ENCODE measurements around the gene DAPK1.

Gene DAPK1

DNA sequence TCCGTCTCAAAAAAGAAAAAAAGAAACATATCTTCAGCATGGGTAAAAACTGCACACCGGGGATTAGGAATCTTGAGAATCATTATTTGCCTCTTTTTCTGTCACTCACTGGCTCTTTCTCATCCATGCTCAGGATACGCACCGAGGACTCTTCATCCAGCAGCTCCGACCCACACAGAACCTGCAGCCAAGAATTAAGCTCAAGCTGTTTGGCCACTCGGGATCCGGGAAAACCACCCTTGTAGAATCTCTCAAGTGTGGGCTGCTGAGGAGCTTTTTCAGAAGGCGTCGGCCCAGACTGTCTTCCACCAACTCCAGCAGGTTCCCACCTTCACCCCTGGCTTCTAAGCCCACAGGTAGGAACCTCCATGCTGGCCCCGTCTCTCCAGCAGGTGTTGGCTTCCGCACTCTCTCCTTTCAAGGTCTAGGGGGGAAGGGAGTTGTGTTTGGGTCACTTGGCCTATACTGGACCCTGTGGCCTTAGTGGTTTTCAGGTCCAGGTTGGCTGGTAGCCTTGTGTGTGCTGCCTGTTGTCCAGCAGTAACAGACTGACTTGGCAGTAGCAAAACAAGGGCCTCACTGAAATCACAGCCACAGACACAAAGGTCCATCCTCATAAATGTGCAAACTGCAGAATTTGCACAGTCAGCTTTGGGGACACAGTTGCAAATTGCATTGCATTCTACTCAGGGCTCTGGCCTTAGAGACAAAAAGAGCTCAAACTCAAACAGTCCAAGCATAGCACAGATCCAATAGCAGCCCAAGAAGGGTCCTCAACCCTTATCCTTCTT is 183.8 kb downstream of the DAPK1 start:
- no peak for DNase-seq (ENCODE audit: low read depth)
- in situ Hi-C loops (cut with HindIII; ENCODE audit: low sequenced_read_pairs) = no loop called here

DNA sequence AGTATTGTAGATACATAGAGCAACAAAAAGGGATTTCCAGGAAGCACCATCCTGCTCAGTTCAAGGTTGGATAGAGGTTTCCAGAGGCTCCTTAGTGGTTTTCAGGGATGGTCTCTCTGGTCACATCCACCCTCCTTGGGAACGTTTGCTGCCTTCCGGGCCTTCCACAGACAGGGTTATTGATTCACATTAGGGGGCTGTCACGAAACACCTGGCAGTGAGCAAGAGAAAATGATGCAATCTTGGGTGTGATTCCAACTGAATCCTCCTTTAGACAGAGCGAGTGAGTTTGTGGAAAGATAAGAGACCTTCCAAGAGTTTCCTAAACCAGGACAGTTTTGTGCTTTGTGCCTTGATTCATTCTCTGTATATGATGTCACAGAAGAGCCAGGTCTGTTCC is 184.4 kb downstream of the DAPK1 start:
- TF ChIP-seq, protein P1, sequence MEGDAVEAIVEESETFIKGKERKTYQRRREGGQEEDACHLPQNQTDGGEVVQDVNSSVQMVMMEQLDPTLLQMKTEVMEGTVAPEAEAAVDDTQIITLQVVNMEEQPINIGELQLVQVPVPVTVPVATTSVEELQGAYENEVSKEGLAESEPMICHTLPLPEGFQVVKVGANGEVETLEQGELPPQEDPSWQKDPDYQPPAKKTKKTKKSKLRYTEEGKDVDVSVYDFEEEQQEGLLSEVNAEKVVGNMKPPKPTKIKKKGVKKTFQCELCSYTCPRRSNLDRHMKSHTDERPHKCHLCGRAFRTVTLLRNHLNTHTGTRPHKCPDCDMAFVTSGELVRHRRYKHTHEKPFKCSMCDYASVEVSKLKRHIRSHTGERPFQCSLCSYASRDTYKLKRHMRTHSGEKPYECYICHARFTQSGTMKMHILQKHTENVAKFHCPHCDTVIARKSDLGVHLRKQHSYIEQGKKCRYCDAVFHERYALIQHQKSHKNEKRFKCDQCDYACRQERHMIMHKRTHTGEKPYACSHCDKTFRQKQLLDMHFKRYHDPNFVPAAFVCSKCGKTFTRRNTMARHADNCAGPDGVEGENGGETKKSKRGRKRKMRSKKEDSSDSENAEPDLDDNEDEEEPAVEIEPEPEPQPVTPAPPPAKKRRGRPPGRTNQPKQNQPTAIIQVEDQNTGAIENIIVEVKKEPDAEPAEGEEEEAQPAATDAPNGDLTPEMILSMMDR (IDR thresholded peaks at IDR 0.05; ENCODE audit: low read depth, low read length, missing control alignments) = no peak
- DNase-seq (ENCODE audit: low read depth) = no peak
- in situ Hi-C loops (cut with HindIII; ENCODE audit: low sequenced_read_pairs) = no loop called here
- no peak overlapping the region for H3K4me3 ChIP-seq (ENCODE audit: low read depth, low read length)

More for the DNA sequence above, 183.8 kb downstream of the DAPK1 start:
- no peak overlapping the region for H3K4me3 ChIP-seq (ENCODE audit: low read depth, low read length)
- TF ChIP-seq, protein P1 (IDR thresholded peaks at IDR 0.05; ENCODE audit: low read depth, low read length, missing control alignments) = no peak

DNA sequence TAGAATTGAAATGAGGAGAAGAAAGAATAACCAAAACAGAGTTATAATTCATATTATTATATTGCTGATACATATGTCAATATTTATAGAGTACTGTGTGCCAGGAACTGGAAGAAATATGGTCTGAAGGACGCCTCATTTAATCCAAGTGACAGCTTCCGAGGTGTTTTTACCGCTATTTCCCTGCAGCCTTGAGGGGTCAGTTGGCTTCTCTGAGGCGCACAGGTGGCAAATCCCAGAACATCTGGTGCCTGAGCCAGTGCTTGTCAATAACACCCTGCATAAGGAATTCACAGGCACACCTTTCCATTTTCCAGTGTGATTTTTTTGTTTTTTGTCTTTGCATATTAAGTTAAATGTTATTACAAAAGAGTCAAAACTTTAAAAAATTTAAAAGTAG is 185.0 kb downstream of the DAPK1 start:
- no peak overlapping the region for H3K4me3 ChIP-seq (ENCODE audit: low read depth, low read length)
- in situ Hi-C loops (cut with HindIII; ENCODE audit: low sequenced_read_pairs) = no loop called here
- no peak for DNase-seq (ENCODE audit: low read depth)
- TF ChIP-seq, protein P1 (IDR thresholded peaks at IDR 0.05; ENCODE audit: low read depth, low read length, missing control alignments) = no peak

DNA sequence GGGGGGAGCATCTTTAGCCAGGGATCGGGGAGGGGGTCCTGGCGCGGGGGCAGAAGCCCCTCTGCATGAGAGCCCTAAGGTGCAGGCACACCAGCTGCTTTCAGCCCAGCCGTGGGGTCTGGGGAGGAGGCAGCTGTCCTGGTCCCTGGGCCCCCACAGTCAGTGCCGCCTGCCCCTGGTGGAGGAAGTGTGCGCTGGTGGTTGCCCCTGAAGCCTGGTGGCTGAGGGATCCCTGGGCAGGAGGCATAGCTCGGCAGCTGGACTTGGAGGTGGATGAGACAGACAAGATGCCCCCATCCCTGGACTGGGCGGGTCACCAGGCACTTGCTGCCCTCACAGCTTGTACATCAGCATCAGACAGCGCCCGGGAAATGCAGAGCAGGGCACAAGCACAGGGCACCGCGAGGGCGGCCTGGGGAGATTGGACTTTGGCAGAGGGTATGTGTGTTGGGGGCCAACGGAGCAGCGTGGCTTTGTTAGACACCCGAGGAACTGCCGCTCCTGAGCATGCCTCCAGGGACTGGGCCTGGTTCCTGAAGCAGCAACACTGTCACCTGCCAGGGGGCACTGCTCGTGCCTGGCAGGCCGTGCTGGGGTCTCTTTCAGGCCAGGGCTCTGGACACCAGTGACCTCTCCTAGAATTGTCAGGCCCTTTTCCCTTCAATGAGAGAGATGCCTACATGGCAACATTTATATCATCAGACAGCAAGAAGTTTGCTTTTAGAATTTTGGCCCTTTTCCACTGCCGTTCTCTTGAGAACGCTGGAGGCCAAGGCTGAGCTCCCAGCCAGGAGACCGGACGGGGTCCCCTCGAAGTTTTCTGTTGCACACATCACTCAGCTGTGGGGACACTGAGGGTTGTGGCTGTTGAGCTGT is 186.3 kb downstream of the DAPK1 start:
- no peak overlapping the region for H3K4me3 ChIP-seq (ENCODE audit: low read depth, low read length)
- TF ChIP-seq, protein P1 (IDR thresholded peaks at IDR 0.05; ENCODE audit: low read depth, low read length, missing control alignments) = peak; percentile 6
- in situ Hi-C loops (cut with HindIII; ENCODE audit: low sequenced_read_pairs) = no loop called here
- no peak for DNase-seq (ENCODE audit: low read depth)

DNA sequence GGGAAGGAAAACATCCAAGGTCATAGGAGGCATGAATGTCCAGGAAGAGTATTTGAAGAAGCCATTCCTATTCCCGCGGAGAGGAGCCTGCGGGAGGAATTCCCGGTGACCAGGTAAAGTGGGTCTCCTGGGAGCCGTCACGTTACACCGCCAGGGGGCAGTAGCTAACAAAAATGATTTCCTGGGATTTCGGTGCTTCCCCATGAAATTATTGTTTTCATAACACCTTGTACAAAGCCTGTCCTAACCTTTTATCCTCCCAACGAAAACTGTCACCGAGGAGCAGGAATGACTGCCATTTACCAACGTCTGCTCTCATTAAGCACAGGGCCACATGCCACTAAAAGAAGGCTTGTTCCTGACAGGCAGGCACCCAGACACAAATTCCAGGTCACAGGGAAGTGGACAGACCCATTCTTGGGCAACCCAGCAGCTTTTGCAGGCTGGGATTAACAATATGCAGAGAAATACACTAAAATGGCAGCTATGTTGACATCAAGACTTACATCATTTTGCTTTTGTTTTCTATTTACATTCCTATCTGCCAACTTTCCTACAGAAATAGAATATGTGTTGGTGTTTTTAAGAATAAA is 187.1 kb downstream of the DAPK1 start:
- TF ChIP-seq, protein P1 (IDR thresholded peaks at IDR 0.05; ENCODE audit: low read depth, low read length, missing control alignments) = peak; percentile 71
- in situ Hi-C loops (cut with HindIII; ENCODE audit: low sequenced_read_pairs) = no loop called here
- no peak overlapping the region for H3K4me3 ChIP-seq (ENCODE audit: low read depth, low read length)
- DNase-seq (ENCODE audit: low read depth) = no peak

DNA sequence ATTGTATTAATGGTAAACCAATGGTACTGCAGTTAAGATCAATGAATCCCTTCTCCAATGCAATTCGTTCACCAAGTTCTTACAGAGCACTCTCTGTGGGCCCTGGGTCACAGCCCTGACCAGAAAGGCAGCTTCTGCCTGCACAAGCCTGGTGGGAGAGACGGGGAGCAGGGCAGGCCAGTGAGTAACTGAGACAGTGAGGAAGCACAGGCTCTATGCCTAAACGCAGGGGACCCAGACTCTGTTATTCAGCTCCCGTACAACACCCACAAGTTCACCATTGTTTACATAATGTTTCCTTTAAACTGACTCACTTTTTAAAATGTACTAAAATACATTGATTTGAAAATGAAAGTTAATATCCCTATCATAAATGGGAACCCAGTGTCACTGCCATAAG is 187.8 kb downstream of the DAPK1 start:
- in situ Hi-C loops (cut with HindIII; ENCODE audit: low sequenced_read_pairs) = no loop called here
- no peak overlapping the region for H3K4me3 ChIP-seq (ENCODE audit: low read depth, low read length)
- TF ChIP-seq, protein P1 (IDR thresholded peaks at IDR 0.05; ENCODE audit: low read depth, low read length, missing control alignments) = no peak
- DNase-seq (ENCODE audit: low read depth) = no peak
